Hepatocyte (in vitro differentiated cells): ENCODE measurements around the gene TNFRSF13B.

ENCODE experiments used
- CTCF ChIP-seq: fragments of 200-600 bp; sonication (generic); IDR thresholded peaks from 2 replicates; pipeline ENCODE4 v1.5.1; 2016; ENCODE audit warnings: antibody characterized with exemption, mild to moderate bottlenecking; ENCODE audit not compliant: poor library complexity
- EZH2phosphoT487 ChIP-seq: fragments of 200-600 bp; sonication (generic); IDR thresholded peaks from one replicate; pipeline ENCODE4 v1.6.1; 2018; ENCODE audit warnings: antibody characterized with exemption, mild to moderate bottlenecking, low read depth, moderate library complexity; ENCODE audit not compliant: unreplicated experiment, severe bottlenecking

GRCh38 chr17:17019430-17019762 lies 47.5 kb upstream of the TNFRSF13B start:
- TF ChIP-seq CTCF (no peak), EZH2phosphoT487 (no peak)
